DMS114 treated with DMSO at 0.1 percent for 48 hours (cell line): ENCODE data around the gene PIGR.

ENCODE experiments used
- DNase-seq: peaks from one replicate; lab custom pipeline; 2025; ENCODE audit not compliant: unreplicated experiment; lab: John Stamatoyannopoulos, UW

PIGR gene

GRCh38 chr1:206946261-206946660, at the start of gene PIGR:
PIGR (minus strand) TSS chr1:206946466; CDS start chr1:206940531, 5,935 bp downstream.
- no peak for DNase-seq

GRCh38 chr1:206992790-206993189, 46.5 kb upstream of the PIGR start:
- no peak for DNase-seq

- no peak for DNase-seq
These were observed 41.6 kb upstream of the PIGR start for GRCh38 chr1:206987873-206988272.

GRCh38 chr1:206986885-206987284, 40.6 kb upstream of the PIGR start:
- DNase-seq, result no peak

GRCh38 chr1:206986402-206986801, 40.1 kb upstream of the PIGR start:
- DNase-seq, result no peak

- DNase-seq, result no peak
These were observed 39.0 kb upstream of the PIGR start for GRCh38 chr1:206985162-206985749.

- peak; percentile 35 for DNase-seq
These were observed 36.0 kb upstream of the PIGR start for GRCh38 chr1:206982216-206982615.

GRCh38 chr1:206979379-206980043, 33.2 kb upstream of the PIGR start:
- peak; percentile 8 for DNase-seq

- no peak for DNase-seq
These were observed 32.0 kb upstream of the PIGR start for GRCh38 chr1:206978259-206978658.

GRCh38 chr1:206975306-206975705, 29.0 kb upstream of the PIGR start:
- DNase-seq, result no peak

- DNase-seq, result no peak
These were observed 27.9 kb upstream of the PIGR start for GRCh38 chr1:206974140-206974539.

- no peak for DNase-seq
These were observed 26.5 kb upstream of the PIGR start for GRCh38 chr1:206972728-206973127.

GRCh38 chr1:206971029-206971655, 24.9 kb upstream of the PIGR start:
- no peak for DNase-seq

- no peak for DNase-seq
These were observed 24.2 kb upstream of the PIGR start, which contains the start of gene FCAMR for GRCh38 chr1:206970446-206970845. FCAMR (minus strand) TSS chr1:206970460; CDS start chr1:206970125, 335 bp downstream.

GRCh38 chr1:206969090-206969489, 22.8 kb upstream of the PIGR start:
- DNase-seq, result no peak

- DNase-seq, result no peak
These were observed 21.0 kb upstream of the PIGR start for GRCh38 chr1:206967096-206967849.

- no peak for DNase-seq
These were observed 19.5 kb upstream of the PIGR start for GRCh38 chr1:206965781-206966180.

- no peak for DNase-seq
These were observed 17.5 kb upstream of the PIGR start for GRCh38 chr1:206963740-206964139.

GRCh38 chr1:206963119-206963712, 16.9 kb upstream of the PIGR start:
- DNase-seq, result no peak

GRCh38 chr1:206962272-206962671, 16.0 kb upstream of the PIGR start:
- no peak for DNase-seq

GRCh38 chr1:206961668-206962067, 15.4 kb upstream of the PIGR start:
- DNase-seq, result no peak
